Endothelial cell (in vitro differentiated cells): ENCODE results near the gene PLCL2. TPM values are rescaled to one million over a fixed set of nuclear protein-coding genes. Genes with fewer than 3 reads are reported as not detected.

ENCODE experiments used
- DNase-seq: peaks from one replicate; pipeline ENCODE4 v3.0.0; 2021; ENCODE audit warnings: low spot score
- H3K27ac Mint-ChIP-seq: one replicate; pipeline ENCODE4 v1.8.0; 2021; ENCODE audit warnings: mixed read lengths, inconsistent platforms; ENCODE audit not compliant: unreplicated experiment
- H3K27me3 Mint-ChIP-seq: one replicate; pipeline ENCODE4 v1.8.0; 2021; ENCODE audit warnings: mild to moderate bottlenecking, moderate library complexity, mixed read lengths, inconsistent platforms; ENCODE audit not compliant: unreplicated experiment
- H3K36me3 Mint-ChIP-seq: one replicate; pipeline ENCODE4 v1.8.0; 2021; ENCODE audit warnings: mild to moderate bottlenecking, low read depth, mixed read lengths, inconsistent platforms; ENCODE audit not compliant: unreplicated experiment
- H3K4me1 Mint-ChIP-seq: one replicate; pipeline ENCODE4 v1.8.0; 2021; ENCODE audit warnings: mild to moderate bottlenecking, mixed read lengths, inconsistent platforms; ENCODE audit not compliant: unreplicated experiment
- H3K4me3 Mint-ChIP-seq: one replicate; pipeline ENCODE4 v1.8.0; 2021; ENCODE audit warnings: mild to moderate bottlenecking, mixed read lengths, inconsistent platforms; ENCODE audit not compliant: unreplicated experiment
- H3K9me3 Mint-ChIP-seq: one replicate; pipeline ENCODE4 v1.8.0; 2021; ENCODE audit warnings: mixed read lengths, inconsistent platforms; ENCODE audit not compliant: unreplicated experiment
- CTCF ChIP-seq: fragments of 200-600 bp; sonication (generic); IDR thresholded peaks from one replicate; pipeline ENCODE4 v1.5.0; 2021; ENCODE audit warnings: antibody characterized with exemption; ENCODE audit not compliant: unreplicated experiment
- total RNA-seq: library from RNA; stranded (reverse); fragmentation: NEBNext Ultra II Directional; extraction: Animal tissue kit (Norgen Biotek cat#: 25700); gene quantifications from one replicate; pipeline ENCODE4 v1.2.1, GENCODE V29; 2021; ENCODE audit not compliant: unreplicated experiment

Gene PLCL2
- total RNA-seq, 1 donor from 2014 or later, result 18.8 TPM

GRCh38 chr3:16917980-16918682 is 33.4 kb downstream of the PLCL2 start:
- no peaks in the 10 kb centered on the region for H3K27me3 Mint-ChIP-seq
- H3K9me3 Mint-ChIP-seq, result no peaks in the 10 kb centered on the region
- no peak for TF ChIP-seq CTCF
- DNase-seq, result no peak
- H3K4me3 Mint-ChIP-seq, result no peak overlapping the region
- no peaks in the 10 kb centered on the region for H3K36me3 Mint-ChIP-seq
- no peak overlapping the region for H3K27ac Mint-ChIP-seq
- peaks cover 21% of the 10 kb centered on the region for H3K4me1 Mint-ChIP-seq

GRCh38 chr3:16918683-16919025 is 33.9 kb downstream of the PLCL2 start:
- H3K27ac Mint-ChIP-seq, result no peak overlapping the region
- no peak for DNase-seq
- H3K9me3 Mint-ChIP-seq, result no peaks in the 10 kb centered on the region
- H3K4me1 Mint-ChIP-seq, result peaks cover 21% of the 10 kb centered on the region
- TF ChIP-seq CTCF, result no peak
- no peaks in the 10 kb centered on the region for H3K36me3 Mint-ChIP-seq
- H3K4me3 Mint-ChIP-seq, result no peak overlapping the region
- no peaks in the 10 kb centered on the region for H3K27me3 Mint-ChIP-seq

GRCh38 chr3:16923112-16923511 is 38.4 kb downstream of the PLCL2 start:
- Mint-ChIP-seq H3K4me1 (no peaks in the 10 kb centered on the region), H3K36me3 (no peaks in the 10 kb centered on the region), H3K4me3 (no peak overlapping the region), H3K27me3 (no peaks in the 10 kb centered on the region), H3K27ac (no peak overlapping the region), H3K9me3 (no peaks in the 10 kb centered on the region)
- DNase-seq, result no peak
- no peak for TF ChIP-seq CTCF

- Mint-ChIP-seq H3K27me3 (no peaks in the 10 kb centered on the region), H3K4me3 (no peak overlapping the region), H3K27ac (no peak overlapping the region), H3K4me1 (peaks cover 3% of the 10 kb centered on the region), H3K36me3 (no peaks in the 10 kb centered on the region), H3K9me3 (no peaks in the 10 kb centered on the region)
- no peak for TF ChIP-seq CTCF
- DNase-seq, result no peak
These were observed 42.7 kb downstream of the PLCL2 start for GRCh38 chr3:16927485-16927884.

- Mint-ChIP-seq H3K4me3 (no peak overlapping the region), H3K9me3 (no peaks in the 10 kb centered on the region), H3K36me3 (no peaks in the 10 kb centered on the region), H3K4me1 (peaks cover 3% of the 10 kb centered on the region), H3K27me3 (no peaks in the 10 kb centered on the region), H3K27ac (no peak overlapping the region)
- no peak for DNase-seq
- no peak for TF ChIP-seq CTCF
These were observed 43.8 kb downstream of the PLCL2 start for GRCh38 chr3:16928386-16929132.
